Left ventricle myocardium superior (tissue), 1 donor: ENCODE results near the gene BCAS1. TPM values are rescaled to one million over a fixed set of nuclear protein-coding genes. Genes with fewer than 3 reads are reported as not detected.
"Not testable (repeated sequence)": the region's sequence is repeated elsewhere in the genome, so short reads cannot be mapped to it uniquely, and the experiment has no call there.

Experiments
- ATAC-seq: fragments of 200-7000 bp; cut with Tn5 transposase; one replicate; pipeline ENCODE4 v1.9.1; 2020; ENCODE audit warnings: mild to moderate bottlenecking, moderate library complexity
- DNase-seq: peaks from one replicate; pipeline ENCODE4 v3.0.0-alpha.2; 2020
- intact Hi-C: fragments of 100-400 bp; cut with micrococcal nuclease; formaldehyde crosslinking; loops from one replicate; pipeline ENCODE4 v1.11.0; 2022
- total RNA-seq: library from RNA; stranded (reverse); fragmentation: NEBNext Ultra II Directional; extraction: Animal tissue kit (Norgen Biotek cat#: 25700); gene quantifications from one replicate; pipeline ENCODE4 v1.2.1, GENCODE V29; 2021
- donor health status: DM: no; HTN: yes; CAD: no; lungs with severe emphysema.

The BCAS1 gene
- total RNA-seq, 1 donor from 2014 or later = not detected

GRCh38 chr20:53980031-53980465, 90.3 kb downstream of the BCAS1 start:
- ATAC-seq = no peak
- intact Hi-C loops = no loop called here
- DNase-seq = no peak

GRCh38 chr20:53978497-53978896, 91.9 kb downstream of the BCAS1 start:
- DNase-seq = no peak
- no peak for ATAC-seq

GRCh38 chr20:53977391-53977790, 93.0 kb downstream of the BCAS1 start:
- ATAC-seq (no peak), DNase-seq (no peak)
- intact Hi-C loops = no loop called here

More at GRCh38 chr20:53978497-53978896, 91.9 kb downstream of the BCAS1 start:
- intact Hi-C loops = no loop called here

- intact Hi-C loops = no loop called here
- DNase-seq (no peak), ATAC-seq (no peak)
Observed at GRCh38 chr20:53975761-53976160, 94.6 kb downstream of the BCAS1 start.

- intact Hi-C loops = no loop called here
- DNase-seq = no peak
Observed at GRCh38 chr20:53974785-53975555, 95.4 kb downstream of the BCAS1 start.

GRCh38 chr20:53973882-53974281, 96.5 kb downstream of the BCAS1 start:
- DNase-seq, ATAC-seq, intact Hi-C loops: not testable (repeated sequence)

More at GRCh38 chr20:53974785-53975555, 95.4 kb downstream of the BCAS1 start:
- no peak for ATAC-seq

- no peak for DNase-seq
- no peak for ATAC-seq
- intact Hi-C loops = no loop called here
Observed at GRCh38 chr20:53972179-53972578, 98.2 kb downstream of the BCAS1 start.

- DNase-seq = no peak
- no peak for ATAC-seq
- intact Hi-C loops = no loop called here
Observed at GRCh38 chr20:53971096-53971683, 99.2 kb downstream of the BCAS1 start.

GRCh38 chr20:53970232-53970631, 100.2 kb downstream of the BCAS1 start:
- no peak for DNase-seq
- intact Hi-C loops = no loop called here
- no peak for ATAC-seq

GRCh38 chr20:53967527-53967926, 102.9 kb downstream of the BCAS1 start:
- no peak for ATAC-seq
- intact Hi-C loops = no loop called here

GRCh38 chr20:53966774-53967398, 103.5 kb downstream of the BCAS1 start:
- intact Hi-C loops = no loop called here
- DNase-seq = no peak
- ATAC-seq = no peak

More at GRCh38 chr20:53967527-53967926, 102.9 kb downstream of the BCAS1 start:
- no peak for DNase-seq

- DNase-seq (no peak), ATAC-seq (no peak)
- intact Hi-C loops = no loop called here
Observed at GRCh38 chr20:53964501-53965253, 105.7 kb downstream of the BCAS1 start.

- ATAC-seq (no peak), DNase-seq (no peak)
- intact Hi-C loops = no loop called here
Observed at GRCh38 chr20:53964067-53964466, 106.3 kb downstream of the BCAS1 start.

- DNase-seq = no peak
Observed at GRCh38 chr20:53963635-53964034, 106.8 kb downstream of the BCAS1 start.

GRCh38 chr20:53962388-53962787, 108.0 kb downstream of the BCAS1 start:
- ATAC-seq (no peak), DNase-seq (no peak)
- intact Hi-C loops = no loop called here

More at GRCh38 chr20:53963635-53964034, 106.8 kb downstream of the BCAS1 start:
- intact Hi-C loops = no loop called here
- ATAC-seq = no peak

- ATAC-seq = no peak
- intact Hi-C loops = no loop called here
- DNase-seq = no peak
Observed at GRCh38 chr20:53961527-53961926, 108.9 kb downstream of the BCAS1 start.

GRCh38 chr20:53960579-53961272, 109.7 kb downstream of the BCAS1 start:
- intact Hi-C loops = no loop called here
- ATAC-seq = no peak

GRCh38 chr20:53959911-53960578, 110.3 kb downstream of the BCAS1 start:
- intact Hi-C loops = loop anchor here (1.0 kb wide), 1 partner anchor 41 kb away; no protein-coding TSS in a partner anchor
- no peak for DNase-seq
- ATAC-seq = peak; percentile 89

More at GRCh38 chr20:53960579-53961272, 109.7 kb downstream of the BCAS1 start:
- no peak for DNase-seq
